NCI-H1436 treated with DMSO at 0.1 percent for 48 hours (cell line): Measurements from ENCODE around the gene CRYAB.
"Not testable (repeated sequence)": the region's sequence is repeated elsewhere in the genome, so short reads cannot be mapped to it uniquely, and the experiment has no call there.

Source experiments
- DNase-seq: peaks from one replicate; lab custom pipeline; 2025; lab: John Stamatoyannopoulos, UW

The CRYAB gene

GRCh38 chr11:111933872-111934271, 22.3 kb upstream of the CRYAB start:
- no peak for DNase-seq

- not testable (repeated sequence) for DNase-seq
Observed at GRCh38 chr11:111933176-111933575, 21.6 kb upstream of the CRYAB start.

DNA sequence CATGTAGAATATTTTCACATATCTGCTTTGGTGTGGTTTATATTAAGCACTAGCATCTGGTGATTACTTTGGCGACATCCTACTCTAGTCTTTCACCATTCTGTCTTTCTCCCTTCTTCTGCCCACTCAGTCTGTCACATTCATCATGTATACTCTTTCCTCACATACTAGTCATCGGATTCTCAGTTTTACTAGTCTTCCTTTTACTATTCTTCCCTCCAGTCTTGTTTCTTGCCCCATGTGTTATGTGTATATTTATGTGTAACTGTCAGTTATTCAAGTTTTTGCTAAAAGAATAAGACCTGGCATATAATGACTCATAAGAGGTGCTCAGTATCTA, 21.0 kb upstream of the CRYAB start:
- DNase-seq = no peak

DNA sequence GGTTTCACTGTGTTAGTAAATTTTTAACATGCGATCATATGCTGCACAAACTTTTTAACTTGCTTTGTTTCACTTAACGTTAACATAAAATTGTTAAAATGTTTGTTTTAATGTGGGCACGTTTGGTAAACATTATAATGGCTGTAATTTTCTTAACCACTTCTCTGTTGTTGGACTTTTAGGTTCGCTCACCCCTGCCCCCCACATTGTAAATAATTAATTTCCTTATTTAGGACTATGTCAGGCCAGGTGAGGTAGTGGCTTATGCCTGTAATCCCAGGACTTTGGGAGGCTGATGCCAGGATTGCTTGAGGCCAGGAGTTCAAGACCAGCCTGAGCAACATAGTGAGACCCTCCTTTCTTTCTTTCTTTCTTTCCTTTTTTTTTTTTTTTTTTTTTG, 18.9 kb upstream of the CRYAB start:
- no peak for DNase-seq

DNA sequence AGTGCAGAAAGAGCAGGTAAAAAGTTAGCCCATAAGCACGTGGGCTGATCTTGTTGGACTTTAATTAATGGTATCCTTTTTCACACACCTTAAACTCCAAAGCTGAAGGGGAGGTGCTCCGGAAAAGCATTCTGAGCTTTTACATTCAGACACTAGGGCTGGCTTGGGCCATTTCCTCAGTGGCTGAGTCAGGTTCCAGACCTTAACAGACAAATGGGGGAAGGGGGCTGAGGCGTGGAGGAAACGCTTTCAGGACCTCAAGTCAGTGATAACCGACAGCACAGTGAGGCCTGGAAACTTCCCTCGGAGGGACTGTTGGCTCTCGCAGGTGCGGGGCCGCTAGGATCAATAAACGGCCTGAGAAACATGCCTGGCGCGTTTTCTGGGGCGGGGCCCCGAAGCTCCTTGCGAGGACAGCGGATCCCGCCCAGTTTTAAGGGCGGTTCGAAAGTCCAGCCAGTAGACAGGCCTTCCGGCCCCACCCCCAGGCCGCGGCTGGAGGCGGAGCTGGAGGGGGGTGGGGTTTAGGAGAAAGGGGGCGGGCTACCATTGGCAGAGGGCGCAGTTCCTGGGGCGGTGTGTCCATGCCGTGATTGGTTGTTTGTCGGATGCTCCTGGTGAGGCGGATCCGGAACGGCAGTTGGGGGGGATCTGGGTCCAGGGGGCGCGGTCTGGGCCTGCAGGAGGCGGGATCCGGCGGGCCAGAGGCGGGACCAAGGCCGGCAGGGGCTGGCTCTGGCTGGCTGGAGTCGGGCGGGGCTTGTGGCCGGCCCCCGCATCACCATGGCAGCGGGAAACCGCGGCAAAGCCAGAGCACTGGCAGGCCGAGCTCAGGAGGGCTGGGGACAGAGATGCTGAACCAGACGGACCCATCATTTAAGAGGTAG, 15.2 kb upstream of the CRYAB start:
- DNase-seq = peak; percentile 83

- DNase-seq = no peak
Observed at GRCh38 chr11:111925953-111926352, 14.4 kb upstream of the CRYAB start.

GRCh38 chr11:111923951-111924350, 12.4 kb upstream of the CRYAB start:
- no peak for DNase-seq

GRCh38 chr11:111923351-111923788, 11.8 kb upstream of the CRYAB start:
- no peak for DNase-seq

DNA sequence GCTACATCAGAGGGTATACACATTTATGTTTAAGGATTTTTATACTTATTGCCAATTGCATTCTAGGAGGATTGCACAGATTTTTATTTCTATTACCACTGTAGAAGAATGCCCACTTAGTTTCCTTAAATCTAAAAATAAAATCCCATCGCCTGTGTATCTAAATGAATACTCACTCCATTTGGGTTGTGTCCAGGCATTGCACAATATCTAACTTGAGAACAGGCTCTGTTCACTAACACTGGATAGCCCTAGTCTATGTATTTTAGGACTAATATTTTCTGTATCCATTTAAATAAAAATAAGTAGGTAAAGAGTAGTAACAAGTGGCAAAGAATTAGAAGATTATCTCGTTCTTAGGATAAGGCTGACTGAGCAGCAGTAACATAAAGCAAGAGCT, 11.2 kb upstream of the CRYAB start:
- DNase-seq = no peak

DNA sequence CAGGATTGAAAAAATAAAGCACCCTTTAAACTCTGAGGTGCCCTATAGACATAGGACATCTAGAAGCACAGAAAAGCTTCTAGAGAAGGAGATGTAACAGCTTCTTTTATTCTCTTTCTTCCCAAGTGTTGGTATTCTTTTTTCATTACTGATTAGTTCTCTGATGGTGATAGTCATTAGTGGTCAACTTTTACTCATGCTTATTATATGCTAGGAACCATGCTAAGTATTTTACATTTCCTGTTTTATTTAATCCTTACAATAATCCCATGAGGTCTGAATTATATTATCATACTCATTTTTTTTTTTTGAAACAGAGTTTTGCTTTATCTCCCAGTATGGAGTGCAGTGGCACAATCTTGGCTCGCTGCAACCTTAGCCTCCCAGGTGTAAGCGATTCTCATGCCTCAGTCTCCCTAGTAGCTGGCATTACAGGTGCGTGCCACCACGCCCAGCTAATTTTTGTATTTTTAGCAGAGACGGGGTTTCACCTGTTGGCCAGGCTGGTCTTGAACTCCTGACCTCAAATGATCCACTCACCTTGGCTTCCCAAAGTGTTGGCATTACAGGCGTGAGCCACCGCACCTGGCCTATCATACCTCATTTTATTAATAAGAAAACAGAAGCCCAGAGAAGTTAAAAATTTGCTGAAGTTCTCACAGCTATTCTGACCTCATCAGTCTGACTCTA, 10.1 kb upstream of the CRYAB start:
- DNase-seq = no peak

GRCh38 chr11:111920908-111921307, 9.3 kb upstream of the CRYAB start:
- DNase-seq = no peak

GRCh38 chr11:111918390-111919256, 7.1 kb upstream of the CRYAB start, which contains the start of gene C11orf52:
Gene C11orf52, plus strand, starts transcription at chr11:111918913. Its CDS starts 60 bp downstream, at chr11:111918973.
- DNase-seq = peak; percentile 91

DNA sequence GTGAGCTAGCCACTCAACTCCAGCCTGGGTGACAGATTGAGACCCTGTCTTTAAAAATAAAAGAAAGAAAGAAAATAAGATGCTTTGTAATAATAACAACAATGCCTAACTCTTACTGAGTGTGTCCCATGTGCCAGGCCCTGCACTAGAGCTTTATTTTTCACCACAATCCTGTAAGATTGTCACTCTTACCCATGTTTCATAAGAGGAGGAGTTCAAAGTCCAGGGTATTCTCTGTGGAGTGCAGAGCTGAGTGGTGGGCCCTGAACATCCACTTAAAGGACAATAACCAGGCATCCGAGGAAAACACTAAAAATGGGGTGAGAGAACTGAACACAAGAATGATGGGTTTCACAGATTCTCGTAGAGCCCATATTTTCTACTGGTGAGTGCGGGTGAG, 6.2 kb upstream of the CRYAB start:
- DNase-seq = no peak

GRCh38 chr11:111917312-111917711, 5.7 kb upstream of the CRYAB start:
- no peak for DNase-seq

DNA sequence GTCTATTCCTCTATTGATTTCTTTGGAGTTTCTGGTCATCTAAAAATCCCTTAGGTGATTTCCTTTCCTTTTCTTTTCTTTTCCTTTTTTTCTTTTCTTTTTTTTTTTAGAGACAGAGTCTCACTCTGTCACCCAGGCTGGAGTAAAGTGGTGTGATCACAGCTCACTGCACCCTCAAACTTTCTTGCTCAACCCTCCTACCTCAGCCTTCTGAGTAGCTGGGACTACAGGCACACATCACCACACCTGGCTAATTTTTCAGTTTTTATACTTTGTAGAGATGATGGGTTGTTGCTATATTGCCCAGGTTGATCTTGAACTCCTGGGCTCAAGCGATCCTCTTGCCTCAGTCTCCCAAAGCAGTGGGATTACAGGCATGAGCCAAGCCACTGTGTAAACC, 5.2 kb upstream of the CRYAB start:
- DNase-seq = no peak

GRCh38 chr11:111913997-111914396, 2.4 kb upstream of the CRYAB start:
- no peak for DNase-seq

DNA sequence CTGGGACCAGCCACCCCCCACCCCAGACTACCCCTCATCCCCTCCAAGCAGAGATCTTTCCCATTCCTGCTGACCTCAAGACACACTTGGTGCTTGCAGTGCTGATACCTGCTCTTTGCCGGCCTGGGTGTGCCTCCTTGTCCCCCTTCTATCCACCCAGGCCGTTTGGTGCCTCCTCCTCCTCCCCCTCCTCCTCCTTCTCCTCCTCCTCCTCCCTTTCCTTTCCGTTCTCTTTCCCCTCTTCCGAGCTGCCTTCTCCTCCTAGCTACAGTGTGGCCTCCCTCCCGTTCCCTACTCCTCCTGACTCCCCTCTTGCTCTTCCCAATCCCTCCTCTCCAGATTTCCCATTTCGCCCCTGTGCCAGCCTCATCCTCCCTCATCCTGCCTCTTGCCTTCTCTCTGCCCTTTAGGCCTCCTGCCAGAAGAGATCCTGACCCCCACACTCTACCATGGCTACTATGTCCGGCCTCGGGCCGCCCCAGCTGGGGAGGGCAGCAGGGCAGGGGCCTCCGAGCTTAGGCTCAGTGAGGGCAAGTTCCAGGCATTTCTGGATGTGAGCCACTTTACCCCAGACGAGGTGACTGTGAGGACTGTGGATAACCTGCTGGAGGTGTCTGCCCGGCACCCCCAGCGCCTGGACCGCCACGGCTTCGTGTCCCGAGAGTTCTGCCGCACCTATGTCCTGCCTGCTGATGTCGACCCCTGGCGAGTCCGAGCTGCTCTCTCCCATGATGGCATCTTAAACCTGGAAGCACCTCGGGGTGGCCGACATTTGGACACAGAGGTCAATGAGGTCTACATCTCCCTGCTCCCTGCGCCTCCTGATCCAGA, 1.7 kb upstream of the CRYAB start:
- DNase-seq = no peak

DNA sequence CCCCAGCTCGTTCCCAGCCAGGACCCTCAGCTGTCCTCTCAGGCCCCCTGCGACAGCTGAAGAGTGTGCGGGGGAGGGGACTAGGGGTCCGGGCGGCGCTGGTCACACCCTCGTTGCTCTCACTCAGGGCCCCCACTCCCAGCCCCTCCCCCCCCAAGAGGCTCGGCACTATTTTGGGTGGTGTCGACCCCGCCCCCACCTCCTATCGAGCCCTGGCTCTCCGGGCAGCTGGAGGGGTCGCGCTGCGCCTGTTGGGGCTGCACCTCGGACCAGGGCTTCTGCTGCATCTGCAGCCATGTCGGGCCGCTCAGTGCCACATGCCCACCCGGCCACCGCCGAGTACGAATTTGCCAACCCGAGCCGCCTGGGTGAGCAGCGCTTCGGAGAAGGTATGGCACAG, 965 bp upstream of the CRYAB start, which contains the start of gene HSPB2:
TSS of gene HSPB2 (plus strand) at position 200 of the 400 bp plus-strand sequence. CDS start at position 296, 96 bp downstream.
- DNase-seq = no peak

DNA sequence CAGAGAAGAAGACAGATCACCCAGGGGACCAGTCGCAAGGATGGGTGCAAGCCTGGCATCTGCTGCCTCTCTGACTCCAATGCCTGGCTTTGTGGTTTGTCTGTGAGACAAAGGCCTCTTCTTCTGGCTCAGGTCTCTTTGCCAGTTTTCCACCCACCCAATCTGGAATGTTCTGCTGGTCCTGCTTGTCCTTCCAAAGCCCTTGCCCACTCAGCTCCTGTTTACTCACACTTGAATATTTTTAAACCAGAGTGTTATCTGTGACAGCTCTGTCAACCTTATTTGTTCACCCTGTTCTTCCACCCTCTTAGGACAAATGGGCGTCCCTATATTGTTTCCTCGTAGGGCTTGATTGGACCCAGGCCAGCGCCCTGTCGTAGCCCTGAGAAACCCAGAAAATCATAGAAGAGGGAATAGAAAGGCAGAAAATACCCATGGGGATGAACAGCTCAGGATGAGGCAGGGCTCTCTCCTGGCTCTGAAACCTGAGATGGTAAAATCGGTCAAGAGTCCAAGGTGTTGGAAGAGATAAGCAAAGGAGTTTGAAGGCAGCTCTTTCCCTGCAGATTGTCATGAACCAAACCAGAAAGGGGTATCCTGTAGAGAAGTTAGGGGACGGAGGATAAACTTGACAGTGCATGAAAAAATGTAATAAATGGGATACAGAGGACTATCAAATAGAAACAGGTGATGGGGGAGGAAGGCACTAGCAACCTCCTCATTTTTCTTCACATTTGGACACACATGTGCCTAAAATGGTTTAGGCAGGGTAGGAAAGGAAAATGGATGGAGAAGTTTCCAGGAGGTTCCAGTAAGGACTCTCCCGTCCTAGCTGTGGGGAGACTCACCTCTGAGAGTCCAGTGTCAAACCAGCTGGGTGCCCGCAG, 651 bp downstream of the CRYAB start:
- DNase-seq = no peak

DNA sequence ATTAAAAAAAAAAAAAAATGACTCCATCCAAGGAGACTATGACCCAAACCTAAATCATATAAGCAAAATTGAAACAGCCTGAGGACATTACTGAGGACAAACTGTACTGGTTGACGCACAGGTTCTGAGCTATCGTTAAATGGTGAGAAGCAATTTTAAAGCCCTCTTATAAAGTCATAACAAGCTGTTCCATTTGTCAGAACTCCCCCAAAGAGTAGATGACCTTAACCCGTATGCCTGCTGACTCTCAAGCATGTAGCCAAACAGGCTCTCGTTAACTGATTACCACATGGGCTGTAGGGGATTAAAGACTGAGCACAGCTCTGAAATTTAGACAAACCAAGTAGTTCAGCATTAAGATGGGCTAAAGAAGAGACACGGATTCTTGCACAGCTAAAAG, 2.2 kb downstream of the CRYAB start:
- DNase-seq = no peak
